SKM-1 treated with dmso at 0.1 percent for 144 hours (cell line): ENCODE results near the gene WDFY4.
A peak's percentile ranks its signal among the peaks of the same experiment; 100 is the strongest.

Experiments used
- DNase-seq: peaks from one replicate; lab custom pipeline; 2025; ENCODE audit not compliant: unreplicated experiment; lab: John Stamatoyannopoulos, UW

Gene WDFY4

GRCh38 chr10:48965460-48965859, 280.8 kb downstream of the WDFY4 start:
- no peak for DNase-seq

- no peak for DNase-seq
These were observed 283.4 kb downstream of the WDFY4 start for GRCh38 chr10:48968036-48968435.

- no peak for DNase-seq
These were observed 285.4 kb downstream of the WDFY4 start for GRCh38 chr10:48970046-48970445.

- no peak for DNase-seq
These were observed 286.0 kb downstream of the WDFY4 start for GRCh38 chr10:48970654-48971053.

- no peak for DNase-seq
These were observed 288.4 kb downstream of the WDFY4 start for GRCh38 chr10:48973065-48973464.

GRCh38 chr10:48974510-48975156, 290.0 kb downstream of the WDFY4 start:
- no peak for DNase-seq

GRCh38 chr10:48976196-48976595, 291.5 kb downstream of the WDFY4 start:
- DNase-seq: no peak

GRCh38 chr10:48978318-48978717, 293.6 kb downstream of the WDFY4 start:
- no peak for DNase-seq

GRCh38 chr10:48981310-48981907, 296.7 kb downstream of the WDFY4 start:
- peak; percentile 18 for DNase-seq

- no peak for DNase-seq
These were observed 297.9 kb downstream of the WDFY4 start for GRCh38 chr10:48982584-48982983.

GRCh38 chr10:48983648-48984351, 299.1 kb downstream of the WDFY4 start:
- no peak for DNase-seq

- no peak for DNase-seq
These were observed 301.0 kb downstream of the WDFY4 start for GRCh38 chr10:48985621-48986158.

GRCh38 chr10:48990226-48990625, 305.6 kb downstream of the WDFY4 start:
- DNase-seq: no peak

GRCh38 chr10:48993627-48994026, 309.0 kb downstream of the WDFY4 start:
- no peak for DNase-seq

GRCh38 chr10:48996329-48996728, 311.7 kb downstream of the WDFY4 start:
- no peak for DNase-seq

GRCh38 chr10:48999346-48999745, 314.7 kb downstream of the WDFY4 start:
- no peak for DNase-seq

GRCh38 chr10:49000437-49001398, 316.0 kb downstream of the WDFY4 start:
- no peak for DNase-seq

GRCh38 chr10:49001402-49001801, 316.7 kb downstream of the WDFY4 start:
- DNase-seq: no peak

GRCh38 chr10:49001870-49002672, 317.4 kb downstream of the WDFY4 start:
- DNase-seq: no peak

GRCh38 chr10:49005270-49005669, 320.6 kb downstream of the WDFY4 start:
- no peak for DNase-seq
